ENCODE data around the gene FREY1. TPM values are rescaled to one million over a fixed set of nuclear protein-coding genes. Genes with fewer than 3 reads are reported as not detected.

Gene FREY1
- total RNA-seq, 1 donor: 1.6 TPM

- Histone ChIP-seq H3K4me1 (ENCODE audit: insufficient read depth, low read length) (peaks cover 7% of the 10 kb centered on the region), H3K9me3 (ENCODE audit: low read depth, low read length) (no peaks in the 10 kb centered on the region), H3K27me3 (ENCODE audit: insufficient read depth, low read length) (no peaks in the 10 kb centered on the region), H3K4me3 (ENCODE audit: low read length) (no peak overlapping the region)
These were observed 26.1 kb downstream of the FREY1 start for GRCh38 chr11:45880772-45881570.

GRCh38 chr11:45879803-45880686 lies 27.0 kb downstream of the FREY1 start:
- H3K27me3 ChIP-seq (ENCODE audit: insufficient read depth, low read length): no peaks in the 10 kb centered on the region
- H3K4me1 ChIP-seq (ENCODE audit: insufficient read depth, low read length): peaks cover under 1% of the 10 kb centered on the region
- H3K9me3 ChIP-seq (ENCODE audit: low read depth, low read length): no peaks in the 10 kb centered on the region
- no peak overlapping the region for H3K4me3 ChIP-seq (ENCODE audit: low read length)

DNA sequence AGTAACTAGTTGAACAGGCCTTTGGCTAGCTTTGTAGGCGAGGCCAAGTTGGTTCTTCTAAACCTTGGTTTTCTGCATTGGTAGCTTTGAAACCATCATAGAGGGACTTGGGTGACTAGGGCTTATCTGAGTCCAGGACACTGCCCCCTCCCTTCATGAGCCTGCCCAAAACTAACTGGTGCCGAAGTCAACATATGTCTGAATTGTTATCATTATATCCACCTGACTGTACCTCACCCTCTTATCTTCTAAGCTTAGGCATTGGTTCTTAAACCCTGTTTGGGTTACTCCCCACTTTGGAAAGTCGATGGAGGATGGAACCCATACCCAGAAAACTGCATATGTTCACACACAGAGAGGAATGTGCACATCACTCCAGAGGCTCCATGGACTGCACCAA lies 29.2 kb downstream of the FREY1 start:
- Histone ChIP-seq H3K27me3 (ENCODE audit: insufficient read depth, low read length) (no peaks in the 10 kb centered on the region), H3K9me3 (ENCODE audit: low read depth, low read length) (no peaks in the 10 kb centered on the region), H3K4me3 (ENCODE audit: low read length) (no peak overlapping the region), H3K4me1 (ENCODE audit: insufficient read depth, low read length) (no peaks in the 10 kb centered on the region)

DNA sequence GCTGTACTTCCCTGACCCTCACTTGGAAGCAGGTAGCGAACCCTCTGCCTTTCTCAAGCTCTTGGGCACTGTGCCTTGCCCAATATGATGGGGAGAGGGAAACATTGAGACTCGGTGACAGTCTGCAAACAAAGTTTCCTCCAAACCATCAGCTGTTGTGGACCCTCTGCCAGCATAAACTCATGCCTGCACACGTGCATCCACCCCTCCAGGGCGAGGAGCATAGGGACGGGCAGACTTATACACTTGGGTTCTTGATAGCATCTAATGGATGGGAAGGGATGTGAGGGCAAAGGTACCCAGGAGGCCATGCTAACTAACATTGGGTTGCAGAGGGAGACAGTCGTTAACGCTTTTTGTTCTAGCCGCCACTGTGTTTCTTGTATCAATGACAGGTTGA lies 29.9 kb downstream of the FREY1 start:
- no peaks in the 10 kb centered on the region for H3K27me3 ChIP-seq (ENCODE audit: insufficient read depth, low read length)
- no peak overlapping the region for H3K4me3 ChIP-seq (ENCODE audit: low read length)
- H3K9me3 ChIP-seq (ENCODE audit: low read depth, low read length): no peaks in the 10 kb centered on the region
- no peaks in the 10 kb centered on the region for H3K4me1 ChIP-seq (ENCODE audit: insufficient read depth, low read length)

DNA sequence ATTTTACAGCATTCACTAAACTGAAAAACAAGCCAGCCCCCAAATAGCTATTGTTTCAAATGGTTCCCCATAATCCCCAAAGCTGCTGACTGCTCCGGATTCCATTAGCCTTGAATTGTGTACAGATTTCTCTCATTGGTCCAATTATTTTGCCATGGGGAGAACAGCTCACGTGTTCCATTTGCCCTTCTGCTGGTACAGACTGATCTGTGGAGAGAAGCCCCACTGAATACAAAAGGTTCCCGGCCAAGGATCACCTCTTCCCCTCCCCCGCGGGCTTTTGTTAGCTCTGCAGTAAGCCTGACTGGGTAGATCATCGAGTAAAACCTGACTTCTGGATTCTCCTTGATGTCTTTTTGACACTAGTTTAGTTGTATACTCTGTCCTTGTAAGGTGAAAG lies 30.7 kb downstream of the FREY1 start:
- Histone ChIP-seq H3K4me1 (ENCODE audit: insufficient read depth, low read length) (no peaks in the 10 kb centered on the region), H3K9me3 (ENCODE audit: low read depth, low read length) (no peaks in the 10 kb centered on the region), H3K4me3 (ENCODE audit: low read length) (no peak overlapping the region), H3K27me3 (ENCODE audit: insufficient read depth, low read length) (no peaks in the 10 kb centered on the region)

GRCh38 chr11:45872651-45873356 lies 34.3 kb downstream of the FREY1 start:
- no peaks in the 10 kb centered on the region for H3K4me1 ChIP-seq (ENCODE audit: insufficient read depth, low read length)
- H3K9me3 ChIP-seq (ENCODE audit: low read depth, low read length): no peaks in the 10 kb centered on the region
- no peak overlapping the region for H3K4me3 ChIP-seq (ENCODE audit: low read length)
- H3K27me3 ChIP-seq (ENCODE audit: insufficient read depth, low read length): no peaks in the 10 kb centered on the region

- no peaks in the 10 kb centered on the region for H3K4me1 ChIP-seq (ENCODE audit: insufficient read depth, low read length)
- no peaks in the 10 kb centered on the region for H3K9me3 ChIP-seq (ENCODE audit: low read depth, low read length)
- H3K4me3 ChIP-seq (ENCODE audit: low read length): no peak overlapping the region
- H3K27me3 ChIP-seq (ENCODE audit: insufficient read depth, low read length): no peaks in the 10 kb centered on the region
These were observed 35.4 kb downstream of the FREY1 start for GRCh38 chr11:45871638-45872037.

- H3K4me1 ChIP-seq (ENCODE audit: insufficient read depth, low read length): no peaks in the 10 kb centered on the region
- H3K27me3 ChIP-seq (ENCODE audit: insufficient read depth, low read length): no peaks in the 10 kb centered on the region
- H3K9me3 ChIP-seq (ENCODE audit: low read depth, low read length): no peaks in the 10 kb centered on the region
- H3K4me3 ChIP-seq (ENCODE audit: low read length): no peak overlapping the region
These were observed 36.4 kb downstream of the FREY1 start for GRCh38 chr11:45870706-45871105.

DNA sequence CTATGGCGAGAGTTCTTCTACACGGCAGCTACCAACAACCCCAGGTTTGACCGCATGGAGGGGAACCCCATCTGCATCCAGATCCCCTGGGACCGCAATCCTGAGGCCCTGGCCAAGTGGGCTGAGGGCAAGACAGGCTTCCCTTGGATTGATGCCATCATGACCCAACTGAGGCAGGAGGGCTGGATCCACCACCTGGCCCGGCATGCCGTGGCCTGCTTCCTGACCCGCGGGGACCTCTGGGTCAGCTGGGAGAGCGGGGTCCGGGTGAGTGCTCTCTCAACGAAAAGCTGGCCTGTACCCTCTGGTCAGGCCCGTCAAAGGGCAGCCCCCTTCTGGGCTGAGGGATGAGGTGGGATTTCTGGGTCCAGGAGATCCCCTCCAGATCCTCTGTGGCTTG lies 37.5 kb downstream of the FREY1 start:
- no peaks in the 10 kb centered on the region for H3K4me1 ChIP-seq (ENCODE audit: insufficient read depth, low read length)
- no peaks in the 10 kb centered on the region for H3K9me3 ChIP-seq (ENCODE audit: low read depth, low read length)
- H3K4me3 ChIP-seq (ENCODE audit: low read length): no peak overlapping the region
- no peaks in the 10 kb centered on the region for H3K27me3 ChIP-seq (ENCODE audit: insufficient read depth, low read length)

GRCh38 chr11:45864041-45864440 lies 43.0 kb downstream of the FREY1 start:
- no peaks in the 10 kb centered on the region for H3K9me3 ChIP-seq (ENCODE audit: low read depth, low read length)
- H3K27me3 ChIP-seq (ENCODE audit: insufficient read depth, low read length): no peaks in the 10 kb centered on the region
- no peak overlapping the region for H3K4me3 ChIP-seq (ENCODE audit: low read length)
- no peaks in the 10 kb centered on the region for H3K4me1 ChIP-seq (ENCODE audit: insufficient read depth, low read length)

DNA sequence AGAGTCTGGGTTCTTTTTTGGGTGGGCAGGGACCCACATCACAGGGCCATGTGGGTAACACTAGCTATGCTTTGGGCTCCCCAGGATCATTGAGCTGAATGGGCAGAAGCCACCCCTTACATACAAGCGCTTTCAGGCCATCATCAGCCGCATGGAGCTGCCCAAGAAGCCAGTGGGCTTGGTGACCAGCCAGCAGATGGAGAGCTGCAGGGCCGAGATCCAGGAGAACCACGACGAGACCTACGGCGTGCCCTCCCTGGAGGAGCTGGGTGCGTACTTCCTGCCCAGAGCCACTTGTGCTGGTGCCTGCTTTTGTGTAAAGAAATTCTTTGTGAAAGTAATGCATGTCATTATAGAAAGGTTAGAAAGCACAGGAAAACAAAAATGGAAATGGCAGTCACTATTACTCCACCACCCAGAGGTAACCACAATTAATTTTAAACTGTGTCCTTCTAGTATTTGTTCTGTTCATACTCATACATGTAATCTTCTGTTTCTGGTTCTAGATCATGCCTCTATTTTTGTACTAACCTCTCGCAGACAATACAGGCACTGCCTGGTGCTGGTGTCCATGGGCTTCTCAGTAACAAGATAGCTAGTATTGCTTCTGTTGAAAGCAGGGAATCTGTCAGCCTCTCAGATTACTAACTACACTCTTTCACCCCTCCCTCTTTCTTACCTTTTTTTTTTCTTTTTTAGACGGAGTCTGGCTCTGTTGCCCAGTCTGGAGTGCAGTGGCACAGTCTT lies 46.1 kb downstream of the FREY1 start:
- Histone ChIP-seq H3K9me3 (ENCODE audit: low read depth, low read length) (no peaks in the 10 kb centered on the region), H3K4me3 (ENCODE audit: low read length) (no peak overlapping the region), H3K4me1 (ENCODE audit: insufficient read depth, low read length) (peaks cover 19% of the 10 kb centered on the region), H3K27me3 (ENCODE audit: insufficient read depth, low read length) (no peaks in the 10 kb centered on the region)

DNA sequence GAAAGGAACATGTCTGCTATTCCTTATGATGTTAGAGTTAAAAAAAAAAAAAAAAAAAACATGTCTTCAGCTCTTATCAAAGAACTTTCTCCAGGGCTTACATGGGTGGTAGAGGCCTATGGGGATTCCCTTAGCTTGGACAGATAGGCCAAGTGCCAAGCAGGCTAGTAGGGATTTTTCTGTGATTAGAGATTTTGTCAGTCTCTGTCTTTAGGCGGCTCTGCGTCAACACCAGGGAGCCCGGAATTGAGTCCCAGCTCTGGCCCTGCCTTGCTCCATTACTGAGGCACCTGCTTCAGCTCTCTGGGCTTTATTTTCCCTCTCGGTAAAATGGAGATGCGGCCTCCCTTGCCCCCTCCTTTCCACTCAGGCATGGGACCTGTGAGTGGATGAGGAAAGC lies 46.7 kb downstream of the FREY1 start:
- peaks cover 19% of the 10 kb centered on the region for H3K4me1 ChIP-seq (ENCODE audit: insufficient read depth, low read length)
- no peak overlapping the region for H3K4me3 ChIP-seq (ENCODE audit: low read length)
- no peaks in the 10 kb centered on the region for H3K27me3 ChIP-seq (ENCODE audit: insufficient read depth, low read length)
- no peaks in the 10 kb centered on the region for H3K9me3 ChIP-seq (ENCODE audit: low read depth, low read length)

DNA sequence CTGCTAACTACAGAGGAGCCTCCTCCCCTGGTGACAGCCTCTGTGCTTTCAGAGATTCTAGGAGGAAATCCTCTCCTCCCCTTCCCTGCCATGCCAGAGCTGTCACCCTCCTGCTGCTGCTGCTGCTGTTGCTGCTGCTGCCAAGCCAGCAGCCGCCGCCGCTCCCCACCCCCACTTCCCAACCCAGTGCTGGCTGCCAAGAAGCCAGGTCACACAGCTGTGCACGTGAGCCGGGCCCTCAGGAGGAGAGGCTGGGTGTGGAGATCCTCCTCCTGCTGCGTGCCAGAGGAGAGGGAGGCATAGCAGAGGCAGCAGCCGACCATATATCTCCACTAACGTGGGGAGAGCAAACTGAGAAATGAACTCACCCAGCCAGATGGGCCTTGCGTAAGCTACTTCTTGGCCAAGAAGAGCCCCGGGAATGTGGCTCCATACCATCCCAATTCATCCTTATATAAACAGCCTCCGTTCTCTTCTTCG lies 47.4 kb downstream of the FREY1 start:
- H3K4me3 ChIP-seq (ENCODE audit: low read length): no peak overlapping the region
- H3K9me3 ChIP-seq (ENCODE audit: low read depth, low read length): no peaks in the 10 kb centered on the region
- H3K4me1 ChIP-seq (ENCODE audit: insufficient read depth, low read length): peaks cover 19% of the 10 kb centered on the region
- H3K27me3 ChIP-seq (ENCODE audit: insufficient read depth, low read length): no peaks in the 10 kb centered on the region

- Histone ChIP-seq H3K4me3 (ENCODE audit: low read length) (no peak overlapping the region), H3K27me3 (ENCODE audit: insufficient read depth, low read length) (no peaks in the 10 kb centered on the region), H3K9me3 (ENCODE audit: low read depth, low read length) (no peaks in the 10 kb centered on the region), H3K4me1 (ENCODE audit: insufficient read depth, low read length) (peaks cover 19% of the 10 kb centered on the region)
These were observed 48.2 kb downstream of the FREY1 start for GRCh38 chr11:45858751-45859398.
